Spleen (tissue), 11 donors: ENCODE data around the gene ILDR1. TPM values are rescaled to one million over a fixed set of nuclear protein-coding genes. Genes with fewer than 3 reads are reported as not detected.
A peak's percentile ranks its signal among the peaks of the same experiment; 100 is the strongest.

ENCODE experiments used
- DNase-seq: peaks from one replicate; pipeline ENCODE4 v3.0.0-alpha.2; 2020
- H3K27ac ChIP-seq, 8 donors: fragments of 200-600 bp; sonication (generic) in 7 of 8; 1 replicate in 4 of 8; 2 replicates in 4 of 8; pipeline versions ENCODE4 v1.5.0 to v1.8.0; 2016 to 2021; ENCODE audit warnings: inconsistent platforms in 4 of 8, mild to moderate bottlenecking in 4 of 8, moderate library complexity in 1 of 8
- H3K27me3 ChIP-seq, 7 donors: fragments of 200-600 bp; sonication (generic) in 6 of 7; replicated peaks in 1 of 7; 1 replicate in 4 of 7; 2 replicates in 3 of 7; pipeline versions ENCODE4 v1.5.0 to v1.8.0; 2016 to 2021; ENCODE audit warnings: inconsistent platforms in 3 of 7, mild to moderate bottlenecking in 1 of 7
- H3K36me3 ChIP-seq, 6 donors: fragments of 200-600 bp; sonication (generic) in 5 of 6; 1 replicate in 4 of 6; 2 replicates in 2 of 6; pipeline versions ENCODE4 v1.5.0 to v1.8.0; 2016 to 2021; ENCODE audit warnings: inconsistent platforms in 2 of 6
- H3K4me1 ChIP-seq, 6 donors: fragments of 200-600 bp; sonication (generic) in 5 of 6; 1 replicate in 3 of 6; 2 replicates in 3 of 6; pipeline versions ENCODE4 v1.5.0 to v1.8.0; 2016 to 2021; ENCODE audit warnings: inconsistent platforms in 3 of 6
- H3K4me3 ChIP-seq, 8 donors: fragments of 200-600 bp; sonication (generic) in 7 of 8; 1 replicate in 4 of 8; 2 replicates in 4 of 8; pipeline versions ENCODE4 v1.5.0 to v1.8.0; 2016 to 2021; ENCODE audit warnings: inconsistent platforms in 4 of 8, mild to moderate bottlenecking in 4 of 8, moderate library complexity in 2 of 8
- H3K9me3 ChIP-seq, 8 donors: fragments of 200-600 bp; sonication (generic) in 7 of 8; 1 replicate in 4 of 8; 2 replicates in 4 of 8; pipeline versions ENCODE4 v1.5.0 to v1.8.0; 2016 to 2021; ENCODE audit warnings: inconsistent platforms in 4 of 8
- POLR2A ChIP-seq, 3 donors: fragments of 450-650 bp; IDR thresholded peaks; one replicate each; pipeline ENCODE4 v1.5.1; 2017; ENCODE audit warnings: antibody characterized with exemption in 3 of 3, mild to moderate bottlenecking in 1 of 3
- POLR2AphosphoS5 ChIP-seq, 3 donors: sonication (generic); formaldehyde crosslinking; IDR thresholded peaks; one replicate each; pipeline ENCODE4 v1.5.1; 2017; ENCODE audit warnings: antibody characterized with exemption in 3 of 3
- WGBS, 5 donors: extraction: QIAGEN DNeasy Blood & Tissue Kit in 3 of 5; methylation state at CpG; one replicate each; pipeline versions ENCODE4 v1.1.5 to v1.1.7; 2013 to 2018; 5-methylcytosine and 5-hydroxymethylcytosine counted together
- intact Hi-C: fragments of 100-400 bp; cut with DNase I; formaldehyde crosslinking; loops from one replicate; pipeline ENCODE4 v1.15.0; 2023; ENCODE audit warnings: low total_unique reads
- polyA plus RNA-seq, 3 donors: library from polyadenylated mRNA; stranded (reverse); fragments of 200-250 nt; gene quantifications; one replicate each; pipeline ENCODE4 v1.2.1, GENCODE V29; 2013
- total RNA-seq, 7 donors: library from RNA; depleted of rRNA in 3 of 7; stranded (reverse); fragments of >200 nt in 3 of 7; fragmentation: NEBNext Ultra II Directional in 4 of 7; extraction: Animal tissue kit (Norgen Biotek cat#: 25700) in 4 of 7; gene quantifications; one replicate each; pipeline versions ENCODE4 v1.1.0 to v1.2.1, GENCODE V29; 2016 to 2021
- TF ChIP-seq, protein P1 (sequence below), 11 experiments: fragments of 200-600 bp in 7 of 11; fragments of 450-650 bp in 4 of 11; sonication (generic) in 4 of 11; IDR thresholded peaks in 8 of 11; conservative IDR thresholded peaks in 3 of 11; 1 replicate in 7 of 11; 2 replicates in 4 of 11; pipeline versions ENCODE4 v1.4.0 to v1.8.0; 2016 to 2021; ENCODE audit warnings: antibody characterized with exemption in 11 of 11, inconsistent platforms in 4 of 11, mild to moderate bottlenecking in 1 of 11
- donor health status: healthy with polysubstance abuse.
- donor health status: DM: no; HTN: no; CAD: no; lungs with moderate emphysema.
- donor health status: DM: no; HTN: no; CAD: no.
- donor health status: Bipolar disorder and iron deficiency.
- donor health status: healthy.
- donor health status: DM: no; HTN: no; CAD: no.
- donor health status: DM: yes; HTN: yes; CAD: no.

Gene ILDR1
- total and polyA plus RNA-seq, 10 donors, result 0.26 to 3.1 (median 0.95) TPM

DNA sequence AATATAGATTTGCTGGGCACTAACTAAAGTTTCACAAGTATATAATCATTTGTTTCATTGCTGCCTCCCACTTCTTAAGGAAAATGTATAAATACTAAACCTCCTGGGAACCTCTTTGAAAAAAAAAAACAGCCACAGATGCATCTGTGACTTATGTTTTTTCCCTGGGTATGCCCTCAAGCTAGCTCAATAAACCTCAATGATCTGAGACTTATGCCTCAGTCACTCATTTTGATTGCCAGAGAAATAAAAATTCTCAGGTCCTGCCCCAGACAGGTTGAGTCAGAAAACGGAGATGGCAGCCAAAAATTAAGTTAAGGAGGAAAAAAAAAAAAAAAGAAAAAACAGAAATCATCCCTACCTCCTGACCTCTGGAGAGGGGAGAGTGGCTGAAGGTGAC is 22.1 kb downstream of the ILDR1 start:
- Histone ChIP-seq H3K27me3 (no peaks in the 10 kb centered on the region), H3K36me3 (no peaks in the 10 kb centered on the region), H3K4me1 (peaks cover 12 to 74% (median 64%) of the 10 kb centered on the region in 6 donors), H3K4me3 (no peak overlapping the region), H3K9me3 (no peaks in the 10 kb centered on the region), H3K27ac (no peak overlapping the region)
- intact Hi-C loops, result no loop called here
- 65 to 83% (median 73%) methylated on average over 1 of the region's 1 CpG for WGBS, 5 donors
- no peak for DNase-seq
- TF ChIP-seq, protein P1, sequence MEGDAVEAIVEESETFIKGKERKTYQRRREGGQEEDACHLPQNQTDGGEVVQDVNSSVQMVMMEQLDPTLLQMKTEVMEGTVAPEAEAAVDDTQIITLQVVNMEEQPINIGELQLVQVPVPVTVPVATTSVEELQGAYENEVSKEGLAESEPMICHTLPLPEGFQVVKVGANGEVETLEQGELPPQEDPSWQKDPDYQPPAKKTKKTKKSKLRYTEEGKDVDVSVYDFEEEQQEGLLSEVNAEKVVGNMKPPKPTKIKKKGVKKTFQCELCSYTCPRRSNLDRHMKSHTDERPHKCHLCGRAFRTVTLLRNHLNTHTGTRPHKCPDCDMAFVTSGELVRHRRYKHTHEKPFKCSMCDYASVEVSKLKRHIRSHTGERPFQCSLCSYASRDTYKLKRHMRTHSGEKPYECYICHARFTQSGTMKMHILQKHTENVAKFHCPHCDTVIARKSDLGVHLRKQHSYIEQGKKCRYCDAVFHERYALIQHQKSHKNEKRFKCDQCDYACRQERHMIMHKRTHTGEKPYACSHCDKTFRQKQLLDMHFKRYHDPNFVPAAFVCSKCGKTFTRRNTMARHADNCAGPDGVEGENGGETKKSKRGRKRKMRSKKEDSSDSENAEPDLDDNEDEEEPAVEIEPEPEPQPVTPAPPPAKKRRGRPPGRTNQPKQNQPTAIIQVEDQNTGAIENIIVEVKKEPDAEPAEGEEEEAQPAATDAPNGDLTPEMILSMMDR (IDR thresholded peaks at IDR 0.05 in 8 of 11, conservative IDR thresholded peaks at IDR 0.05 in 3 of 11), result no peak
- no peak for TF ChIP-seq POLR2A (IDR thresholded peaks at IDR 0.05)
- TF ChIP-seq POLR2AphosphoS5 (IDR thresholded peaks at IDR 0.05), result no peak

DNA sequence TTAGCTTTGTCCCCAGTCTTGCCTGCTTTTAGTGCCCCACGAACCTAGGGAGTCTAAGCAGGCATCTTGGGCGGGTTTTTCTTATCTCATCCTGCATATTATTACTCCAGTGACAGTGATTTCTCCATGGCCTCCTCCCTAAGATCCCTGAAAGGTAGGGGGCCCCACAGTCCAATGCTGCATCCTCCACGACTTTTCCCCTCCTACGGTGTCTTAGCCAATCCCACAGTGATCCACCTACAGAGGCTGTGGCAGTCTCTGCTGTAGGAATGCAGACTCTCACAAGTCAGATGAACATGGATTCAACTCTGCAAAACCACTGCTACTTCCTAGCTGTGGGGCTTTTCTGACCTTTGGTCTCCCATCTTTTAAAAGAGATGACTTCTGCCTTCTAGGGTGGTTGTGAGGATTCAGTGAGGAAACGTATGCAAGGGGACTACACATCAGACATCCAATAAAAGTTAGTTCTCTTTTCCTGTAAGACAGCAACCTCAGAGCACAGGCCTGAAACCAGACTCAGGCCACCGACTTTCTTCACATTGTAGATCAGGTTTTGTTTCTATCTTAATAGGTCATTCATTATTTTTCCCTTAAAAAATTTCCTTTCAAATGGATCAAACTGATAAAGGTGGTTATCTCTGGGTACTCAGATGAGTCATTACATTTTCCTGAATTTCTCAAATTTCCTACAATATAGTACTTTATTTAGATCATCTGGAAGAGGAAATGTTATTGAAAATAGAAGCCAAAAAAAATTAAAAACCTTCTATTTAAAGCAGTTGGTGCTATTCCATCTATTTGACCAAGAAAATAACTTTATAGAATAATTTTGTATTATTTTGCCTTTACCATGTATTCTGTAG is 23.2 kb downstream of the ILDR1 start:
- no peaks in the 10 kb centered on the region for H3K27me3 ChIP-seq
- peaks cover 12 to 74% (median 63%) of the 10 kb centered on the region in 6 donors for H3K4me1 ChIP-seq
- peak overlapping the region in 5 of 8 donors; percentile 33 to 75 (median 59) for H3K27ac ChIP-seq
- WGBS, 5 donors, result 46 to 57% (median 51%) methylated on average over 6 of the region's 6 CpGs
- intact Hi-C loops, result no loop called here
- H3K36me3 ChIP-seq, result no peaks in the 10 kb centered on the region
- no peak for DNase-seq
- no peaks in the 10 kb centered on the region for H3K9me3 ChIP-seq
- peak in 1 of 3 donors; percentile 5 for TF ChIP-seq POLR2AphosphoS5 (IDR thresholded peaks at IDR 0.05)
- TF ChIP-seq, protein P1 (IDR thresholded peaks at IDR 0.05 in 8 of 11, conservative IDR thresholded peaks at IDR 0.05 in 3 of 11), result no peak
- no peak overlapping the region for H3K4me3 ChIP-seq

- no peaks in the 10 kb centered on the region for H3K36me3 ChIP-seq
- H3K9me3 ChIP-seq, result no peaks in the 10 kb centered on the region
- H3K27me3 ChIP-seq, result no peaks in the 10 kb centered on the region
- no peak for DNase-seq
- TF ChIP-seq POLR2A (IDR thresholded peaks at IDR 0.05) (no peak), POLR2AphosphoS5 (IDR thresholded peaks at IDR 0.05) (peak in 1 of 3 donors; percentile 30)
- TF ChIP-seq, protein P1 (IDR thresholded peaks at IDR 0.05 in 8 of 11, conservative IDR thresholded peaks at IDR 0.05 in 3 of 11), result no peak
- intact Hi-C loops, result no loop called here
- H3K4me1 ChIP-seq, result peaks cover 12 to 74% (median 60%) of the 10 kb centered on the region in 6 donors
- whole genome bisulfite sequencing, 5 donors, result 28 to 42% (median 35%) methylated on average over 4 of the region's 4 CpGs
- no peak overlapping the region for H3K4me3 ChIP-seq
- peak overlapping the region in 5 of 8 donors; percentile 33 to 75 (median 59) for H3K27ac ChIP-seq
Observed at GRCh38 chr3:121998030-121998580, 23.9 kb downstream of the ILDR1 start.

DNA sequence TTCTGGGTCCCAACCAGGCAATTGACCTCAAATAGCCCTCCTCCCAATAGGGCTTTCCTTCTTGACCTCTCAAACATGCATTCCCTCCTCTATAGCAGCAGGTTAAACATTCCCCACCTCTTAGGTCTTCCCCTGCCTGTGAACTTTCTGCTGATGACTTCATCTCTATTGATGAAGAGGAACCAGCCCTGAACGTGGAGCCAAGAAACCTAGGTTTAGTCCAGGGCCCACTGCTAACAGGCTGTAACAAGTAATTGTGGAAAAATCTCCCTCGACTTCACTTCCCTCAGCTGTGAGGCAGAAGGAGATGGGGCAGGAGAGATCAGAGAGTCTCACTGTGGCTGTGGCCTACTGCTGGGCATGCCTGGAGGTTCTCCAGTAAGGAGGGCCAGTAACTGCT is 24.7 kb downstream of the ILDR1 start:
- TF ChIP-seq POLR2AphosphoS5 (IDR thresholded peaks at IDR 0.05) (no peak), POLR2A (IDR thresholded peaks at IDR 0.05) (no peak)
- TF ChIP-seq, protein P1 (IDR thresholded peaks at IDR 0.05 in 8 of 11, conservative IDR thresholded peaks at IDR 0.05 in 3 of 11), result no peak
- peaks cover 6 to 74% (median 60%) of the 10 kb centered on the region in 6 donors for H3K4me1 ChIP-seq
- intact Hi-C loops, result no loop called here
- H3K9me3 ChIP-seq, result no peaks in the 10 kb centered on the region
- H3K4me3 ChIP-seq, result no peak overlapping the region
- no peaks in the 10 kb centered on the region for H3K36me3 ChIP-seq
- H3K27ac ChIP-seq, result peak overlapping the region in 4 of 8 donors; percentile 53 to 75 (median 64)
- DNase-seq, result no peak
- WGBS, 5 donors, result 55 to 70% (median 61%) methylated on average over 2 of the region's 2 CpGs
- H3K27me3 ChIP-seq, result no peaks in the 10 kb centered on the region
